BJ (cell line): ENCODE data around the gene PRKG1. TPM values are rescaled to one million over a fixed set of nuclear protein-coding genes. Genes with fewer than 3 reads are reported as not detected.

Experiments
- CTCF ChIA-PET: fragments of 350-600 bp; formaldehyde crosslinking; extraction: SDS; loops from one replicate; lab custom pipeline; 2021; ENCODE audit warnings: antibody characterized with exemption, inconsistent platforms; lab: Yijun Ruan, JAX
- POLR2A ChIA-PET: fragments of 300-600 bp; sonication (Branson Sonifier 250); formaldehyde crosslinking; extraction: SDS; loops from one replicate; lab custom pipeline; 2021; ENCODE audit warnings: antibody characterized with exemption; lab: Charles Lee
- DNase-seq: peaks from one replicate; pipeline ENCODE4 v3.0.0-alpha.2; 2011; ENCODE audit warnings: low read depth
- H3K27me3 ChIP-seq: 2 replicates; pipeline ENCODE4 v1.6.0; 2011; ENCODE audit warnings: low read length; ENCODE audit not compliant: control insufficient read depth, insufficient read depth
- H3K36me3 ChIP-seq: 2 replicates; pipeline ENCODE4 v1.5.1; 2011; ENCODE audit warnings: low read length; ENCODE audit not compliant: control insufficient read depth, insufficient read depth
- H3K4me3 ChIP-seq: 2 replicates; pipeline ENCODE4 v1.5.1; 2011; ENCODE audit warnings: low read depth, mild to moderate bottlenecking, control low read depth, low read length
- CTCF ChIP-seq: IDR thresholded peaks from 2 replicates; pipeline ENCODE4 v1.5.1; 2011; ENCODE audit warnings: low read depth, mild to moderate bottlenecking, control low read depth, inconsistent platforms, low read length, moderate library complexity; ENCODE audit not compliant: insufficient read depth
- polyA plus RNA-seq: library from polyadenylated mRNA; depleted of rRNA; stranded (reverse); fragments of >200 nt; gene quantifications from 2 replicates; pipeline ENCODE4 v1.2.3, GENCODE V29; 2011

The PRKG1 gene
- polyA plus RNA-seq, 1 experiment = 9.7 TPM

- H3K4me3 ChIP-seq = no peak overlapping the region
- no peak for DNase-seq
- H3K27me3 ChIP-seq = no peaks in the 10 kb centered on the region
- ChIA-PET POLR2A (interaction anchor here (0.8 kb wide), 1 partner anchor 442 kb away, joined by 4 read pairs; no protein-coding TSS in a partner anchor), CTCF (interaction anchor here (0.7 to 1.4 kb wide), 4 partner anchors 14 to 1224 kb away, joined by 3 to 4 read pairs (median 4); no protein-coding TSS in a partner anchor)
- TF ChIP-seq CTCF = no peak
- no peaks in the 10 kb centered on the region for H3K36me3 ChIP-seq
Observed at GRCh38 chr10:52213321-52213752, 1139.0 kb downstream of the PRKG1 start.

GRCh38 chr10:52215745-52216361, 1141.6 kb downstream of the PRKG1 start:
- DNase-seq = peak; percentile 23
- POLR2A ChIA-PET = no interaction called here
- peak; percentile 61 for TF ChIP-seq CTCF

GRCh38 chr10:52216852-52217251, 1142.6 kb downstream of the PRKG1 start:
- DNase-seq = peak; percentile 62
- Histone ChIP-seq H3K27me3 (no peaks in the 10 kb centered on the region), H3K4me3 (no peak overlapping the region), H3K36me3 (no peaks in the 10 kb centered on the region)
- no peak for TF ChIP-seq CTCF
- CTCF ChIA-PET = interaction anchor here (0.8 to 2.2 kb wide), 14 partner anchors 10 to 1225 kb away, joined by 3 to 12 read pairs (median 4); no protein-coding TSS in a partner anchor
- POLR2A ChIA-PET = no interaction called here

More at GRCh38 chr10:52215745-52216361, 1141.6 kb downstream of the PRKG1 start:
- CTCF ChIA-PET = interaction anchor here (0.6 to 2.2 kb wide), 24 partner anchors 11 to 1224 kb away, joined by 3 to 12 read pairs (median 3); no protein-coding TSS in a partner anchor
- no peaks in the 10 kb centered on the region for H3K36me3 ChIP-seq
- H3K4me3 ChIP-seq = no peak overlapping the region
- no peaks in the 10 kb centered on the region for H3K27me3 ChIP-seq

GRCh38 chr10:52217531-52217930, 1143.2 kb downstream of the PRKG1 start:
- DNase-seq = no peak
- H3K27me3 ChIP-seq = no peaks in the 10 kb centered on the region
- H3K36me3 ChIP-seq = no peaks in the 10 kb centered on the region
- ChIA-PET CTCF (interaction anchor here (1.5 to 1.7 kb wide), 2 partner anchors 1211 to 1217 kb away, joined by 5 to 7 read pairs; no protein-coding TSS in a partner anchor), POLR2A (no interaction called here)
- no peak overlapping the region for H3K4me3 ChIP-seq
- no peak for TF ChIP-seq CTCF

GRCh38 chr10:52220947-52221346, 1146.7 kb downstream of the PRKG1 start:
- no peak for TF ChIP-seq CTCF
- H3K36me3 ChIP-seq = no peaks in the 10 kb centered on the region
- POLR2A ChIA-PET = no interaction called here
- CTCF ChIA-PET = interaction anchor here (1.1 kb wide), 1 partner anchor 198 kb away, joined by 4 read pairs; no protein-coding TSS in a partner anchor
- no peak for DNase-seq
- H3K27me3 ChIP-seq = no peaks in the 10 kb centered on the region
- no peak overlapping the region for H3K4me3 ChIP-seq
